NCI-H69 (cell line): ENCODE results near the gene HJURP.

ENCODE experiments used
- DNase-seq: peaks from one replicate; lab custom pipeline; 2025; lab: John Stamatoyannopoulos, UW

The HJURP gene

GRCh38 chr2:233791883-233792329, 62.4 kb downstream of the HJURP start:
- DNase-seq, result no peak

GRCh38 chr2:233791151-233791882, 63.0 kb downstream of the HJURP start:
- no peak for DNase-seq

DNA sequence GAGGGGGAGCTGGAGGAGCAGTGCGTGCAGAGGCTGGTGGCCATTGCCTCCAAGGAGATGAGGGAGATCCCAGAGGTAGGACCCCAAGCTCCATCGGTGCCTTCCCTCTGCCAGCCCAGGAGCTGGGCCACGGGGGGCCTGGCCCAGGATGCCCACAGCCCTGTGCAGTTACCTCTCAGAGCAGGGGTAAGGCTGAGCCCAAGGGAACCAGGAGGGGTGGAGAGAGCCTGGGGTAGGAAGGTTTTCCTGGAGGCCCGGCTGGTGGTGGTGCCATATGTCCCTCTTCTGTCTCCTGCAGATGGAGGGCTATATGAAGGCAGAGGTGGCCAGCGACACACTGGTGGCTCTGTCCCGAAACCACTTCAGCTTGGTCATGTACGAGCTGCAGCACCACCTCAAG, 64.8 kb downstream of the HJURP start:
- no peak for DNase-seq
